Measurements from ENCODE around the gene SYNGAP1.
A peak's percentile ranks its signal among the peaks of the same experiment; 100 is the strongest.

The SYNGAP1 gene

DNA sequence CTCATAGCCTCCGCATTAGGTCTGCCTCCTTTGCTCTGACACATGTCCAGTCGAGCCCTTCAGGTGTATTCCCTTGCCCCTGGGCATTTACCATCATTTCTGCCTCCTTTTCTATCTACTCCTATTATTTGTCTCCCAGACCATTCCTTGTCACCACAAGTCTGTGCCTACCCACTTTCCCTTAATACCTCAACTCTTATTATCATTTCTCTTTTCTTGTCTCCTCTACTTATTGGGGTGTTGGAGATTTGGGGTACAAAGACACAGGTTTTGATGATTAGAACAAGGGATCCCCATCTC, 1.4 kb downstream of the SYNGAP1 start:
- Histone ChIP-seq H3K4me3 (ENCODE audit: insufficient read depth, low read length, poor library complexity, severe bottlenecking) (no peak overlapping the region), H3K9me3 (ENCODE audit: insufficient read depth, low read length) (no peaks in the 10 kb centered on the region), H3F3A (ENCODE audit: insufficient read depth) (peaks cover 9% of the 10 kb centered on the region; the same call in 1 of the 2 replicates), H3K79me2 (ENCODE audit: insufficient read depth, low read length) (peaks cover 15% of the 10 kb centered on the region), H3K27ac (ENCODE audit: low read depth, low read length) (no peak overlapping the region), H3K36me3 (ENCODE audit: low read length) (no peaks in the 10 kb centered on the region), H2AFZ (ENCODE audit: low read depth, low read length, severe bottlenecking) (no peak overlapping the region), H3K9me2 (replicated peaks; ENCODE audit: insufficient read depth, low read length) (no peaks in the 10 kb centered on the region), H3K9ac (ENCODE audit: low read length) (no peak overlapping the region), H4K20me1 (ENCODE audit: low read depth, low read length) (no peaks in the 10 kb centered on the region), H3K4me2 (ENCODE audit: low read depth, low read length, poor library complexity, severe bottlenecking) (no peak overlapping the region), H3K27me3 (ENCODE audit: low read length) (peaks cover 6% of the 10 kb centered on the region; the same call in 1 of the 2 replicates)
- TF ChIP-seq EZH2phosphoT487 (conservative IDR thresholded peaks at IDR 0.05; ENCODE audit: low read length), result no peak
- TF ChIP-seq, protein P1, sequence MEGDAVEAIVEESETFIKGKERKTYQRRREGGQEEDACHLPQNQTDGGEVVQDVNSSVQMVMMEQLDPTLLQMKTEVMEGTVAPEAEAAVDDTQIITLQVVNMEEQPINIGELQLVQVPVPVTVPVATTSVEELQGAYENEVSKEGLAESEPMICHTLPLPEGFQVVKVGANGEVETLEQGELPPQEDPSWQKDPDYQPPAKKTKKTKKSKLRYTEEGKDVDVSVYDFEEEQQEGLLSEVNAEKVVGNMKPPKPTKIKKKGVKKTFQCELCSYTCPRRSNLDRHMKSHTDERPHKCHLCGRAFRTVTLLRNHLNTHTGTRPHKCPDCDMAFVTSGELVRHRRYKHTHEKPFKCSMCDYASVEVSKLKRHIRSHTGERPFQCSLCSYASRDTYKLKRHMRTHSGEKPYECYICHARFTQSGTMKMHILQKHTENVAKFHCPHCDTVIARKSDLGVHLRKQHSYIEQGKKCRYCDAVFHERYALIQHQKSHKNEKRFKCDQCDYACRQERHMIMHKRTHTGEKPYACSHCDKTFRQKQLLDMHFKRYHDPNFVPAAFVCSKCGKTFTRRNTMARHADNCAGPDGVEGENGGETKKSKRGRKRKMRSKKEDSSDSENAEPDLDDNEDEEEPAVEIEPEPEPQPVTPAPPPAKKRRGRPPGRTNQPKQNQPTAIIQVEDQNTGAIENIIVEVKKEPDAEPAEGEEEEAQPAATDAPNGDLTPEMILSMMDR (IDR thresholded peaks at IDR 0.05; ENCODE audit: insufficient read depth, low read length, poor library complexity, severe bottlenecking), result no peak

DNA sequence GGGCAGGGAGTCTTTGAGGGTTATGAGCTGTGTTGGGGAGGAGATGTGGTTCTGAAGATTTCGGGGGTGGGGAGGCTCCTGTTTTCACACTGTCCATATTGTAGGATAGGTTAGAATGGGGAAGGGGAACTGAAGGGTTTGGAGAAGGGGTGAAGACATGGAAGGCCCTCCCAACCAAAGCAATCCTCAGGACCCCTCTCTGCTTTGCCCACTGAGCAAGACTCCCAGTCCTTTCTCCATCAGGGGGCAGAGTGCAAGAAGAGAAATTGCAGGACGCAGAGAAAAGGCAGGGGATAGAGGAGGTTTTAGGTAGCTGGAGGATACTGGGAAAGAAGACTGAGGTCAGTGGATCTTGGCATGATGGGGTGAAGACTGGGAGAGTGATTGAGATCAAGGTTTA, 3.9 kb downstream of the SYNGAP1 start:
- TF ChIP-seq EZH2phosphoT487 (conservative IDR thresholded peaks at IDR 0.05; ENCODE audit: low read length), result no peak
- TF ChIP-seq, protein P1 (IDR thresholded peaks at IDR 0.05; ENCODE audit: insufficient read depth, low read length, poor library complexity, severe bottlenecking), result no peak
- Histone ChIP-seq H3K79me2 (ENCODE audit: insufficient read depth, low read length) (no peaks in the 10 kb centered on the region), H3K9me2 (replicated peaks; ENCODE audit: insufficient read depth, low read length) (no peaks in the 10 kb centered on the region), H3K4me3 (ENCODE audit: insufficient read depth, low read length, poor library complexity, severe bottlenecking) (no peak overlapping the region), H3K4me2 (ENCODE audit: low read depth, low read length, poor library complexity, severe bottlenecking) (no peak overlapping the region), H4K20me1 (ENCODE audit: low read depth, low read length) (no peaks in the 10 kb centered on the region), H3K9ac (ENCODE audit: low read length) (no peak overlapping the region), H3K27me3 (ENCODE audit: low read length) (peaks cover 6% of the 10 kb centered on the region; the same call in 1 of the 2 replicates), H2AFZ (ENCODE audit: low read depth, low read length, severe bottlenecking) (no peak overlapping the region), H3K36me3 (ENCODE audit: low read length) (no peaks in the 10 kb centered on the region), H3K27ac (ENCODE audit: low read depth, low read length) (no peak overlapping the region), H3K9me3 (ENCODE audit: insufficient read depth, low read length) (no peaks in the 10 kb centered on the region), H3F3A (ENCODE audit: insufficient read depth) (peaks cover 13% of the 10 kb centered on the region)

DNA sequence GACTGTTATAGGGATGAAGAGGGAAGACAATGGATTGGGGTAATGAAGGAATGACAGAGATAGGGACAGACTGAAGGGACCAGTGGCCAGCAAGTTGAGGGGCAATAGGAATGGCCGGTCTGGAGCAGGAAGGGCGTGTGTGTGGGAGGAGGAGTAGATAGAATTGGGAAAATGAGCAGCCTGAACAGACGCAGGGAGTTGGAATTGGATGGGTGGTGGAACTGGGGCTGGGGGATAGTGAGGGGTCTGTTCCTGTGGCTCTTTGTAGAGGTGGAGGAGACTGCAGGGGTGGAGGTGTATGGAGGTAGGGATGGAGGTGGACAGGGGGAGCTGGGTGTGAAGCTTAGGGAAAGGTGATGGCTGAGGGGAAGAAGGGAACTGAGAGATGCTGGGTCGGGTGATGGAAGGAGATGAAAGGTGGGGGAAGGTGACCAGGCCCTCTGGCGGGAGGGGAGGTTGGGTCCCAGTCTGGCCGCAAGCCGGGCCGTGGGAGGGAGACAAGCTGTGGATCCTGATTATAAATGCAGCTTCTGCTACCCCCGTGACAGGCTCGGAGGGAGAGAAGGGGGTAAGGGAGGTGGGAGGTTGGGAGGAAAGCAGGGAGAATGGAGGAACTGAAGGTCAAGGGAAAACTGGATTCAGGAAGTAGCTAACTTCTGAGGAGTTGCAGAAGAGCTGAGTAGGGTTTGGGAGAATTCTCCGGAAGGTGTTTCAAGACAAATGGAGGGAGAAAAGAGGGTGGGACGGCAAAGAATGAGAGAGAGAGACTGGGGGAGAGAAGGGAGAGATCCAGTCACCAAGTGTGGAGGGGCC, 5.2 kb downstream of the SYNGAP1 start:
- Histone ChIP-seq H3K4me2 (ENCODE audit: low read depth, low read length, poor library complexity, severe bottlenecking) (peak overlapping the region; percentile 72), H2AFZ (ENCODE audit: low read depth, low read length, severe bottlenecking) (peak overlapping the region; percentile 35), H3K27me3 (ENCODE audit: low read length) (peaks cover 6% of the 10 kb centered on the region; the same call in 1 of the 2 replicates)

More for the DNA sequence above, 5.2 kb downstream of the SYNGAP1 start:
- Histone ChIP-seq H3K4me3 (ENCODE audit: insufficient read depth, low read length, poor library complexity, severe bottlenecking) (peak overlapping the region; percentile 58), H3K9me2 (replicated peaks; ENCODE audit: insufficient read depth, low read length) (no peaks in the 10 kb centered on the region), H4K20me1 (ENCODE audit: low read depth, low read length) (no peaks in the 10 kb centered on the region), H3K79me2 (ENCODE audit: insufficient read depth, low read length) (no peaks in the 10 kb centered on the region), H3K36me3 (ENCODE audit: low read length) (no peaks in the 10 kb centered on the region), H3K9me3 (ENCODE audit: insufficient read depth, low read length) (no peaks in the 10 kb centered on the region), H3K9ac (ENCODE audit: low read length) (peak overlapping the region; percentile 65), H3F3A (ENCODE audit: insufficient read depth) (peaks cover 26% of the 10 kb centered on the region), H3K27ac (ENCODE audit: low read depth, low read length) (peak overlapping the region; percentile 2; the same call in 1 of the 2 replicates)
- no peak for TF ChIP-seq EZH2phosphoT487 (conservative IDR thresholded peaks at IDR 0.05; ENCODE audit: low read length)
- TF ChIP-seq, protein P1 (IDR thresholded peaks at IDR 0.05; ENCODE audit: insufficient read depth, low read length, poor library complexity, severe bottlenecking), result no peak
